Loucy (cell line): Measurements from ENCODE around the gene NHEJ1.

Source experiments
- H2AFZ ChIP-seq: fragments of 200-600 bp; sonication (generic); 2 replicates; pipeline ENCODE4 v1.6.0; 2016; ENCODE audit warnings: antibody characterized with exemption, mild to moderate bottlenecking, low read length, moderate library complexity
- H3F3A ChIP-seq: fragments of 200-600 bp; 2 replicates; pipeline ENCODE4 v1.6.0; 2016; ENCODE audit warnings: antibody characterized with exemption, low read depth, mild to moderate bottlenecking
- H3K27me3 ChIP-seq: fragments of 200-600 bp; sonication (generic); 2 replicates; pipeline ENCODE4 v1.6.1; 2014; ENCODE audit warnings: low read length, mild to moderate bottlenecking; ENCODE audit not compliant: insufficient read depth, poor library complexity, severe bottlenecking
- H3K36me3 ChIP-seq: fragments of 200-600 bp; sonication (generic); 2 replicates; pipeline ENCODE4 v1.6.1; 2016; ENCODE audit warnings: low read length; ENCODE audit not compliant: insufficient read depth
- H3K4me1 ChIP-seq: fragments of 200-600 bp; sonication (generic); 2 replicates; pipeline ENCODE4 v1.5.1; 2014; ENCODE audit warnings: low read length, mild to moderate bottlenecking; ENCODE audit not compliant: insufficient read depth, poor library complexity, severe bottlenecking
- H3K4me2 ChIP-seq: fragments of 200-600 bp; sonication (generic); 2 replicates; pipeline ENCODE4 v1.6.0; 2014; ENCODE audit warnings: antibody characterized with exemption, low read length, low read depth, mild to moderate bottlenecking; ENCODE audit not compliant: poor library complexity, severe bottlenecking
- H3K4me3 ChIP-seq: fragments of 200-600 bp; sonication (generic); 2 replicates; pipeline ENCODE4 v1.5.1; 2014; ENCODE audit warnings: low read length, mild to moderate bottlenecking, mixed read lengths; ENCODE audit not compliant: poor library complexity, severe bottlenecking
- H3K79me2 ChIP-seq: fragments of 200-600 bp; sonication (generic); 2 replicates; pipeline ENCODE4 v1.6.1; 2014; ENCODE audit warnings: low read length; ENCODE audit not compliant: insufficient read depth
- H3K9ac ChIP-seq: fragments of 200-600 bp; sonication (generic); 2 replicates; pipeline ENCODE4 v1.6.0; 2014; ENCODE audit warnings: mild to moderate bottlenecking, low read depth, low read length, moderate library complexity; ENCODE audit not compliant: poor library complexity, severe bottlenecking
- H3K9me2 ChIP-seq: fragments of 200-600 bp; sonication (generic); replicated peaks from 2 replicates; pipeline ENCODE4 v1.6.1; 2016; ENCODE audit warnings: low read depth, low read length, mixed read lengths
- H3K9me3 ChIP-seq: fragments of 200-600 bp; sonication (generic); 2 replicates; pipeline ENCODE4 v1.6.1; 2014; ENCODE audit warnings: mild to moderate bottlenecking, antibody characterized with exemption, low read length, low read depth; ENCODE audit not compliant: insufficient read depth
- H4K20me1 ChIP-seq: fragments of 200-600 bp; sonication (generic); 2 replicates; pipeline ENCODE4 v1.6.0; 2014; ENCODE audit warnings: antibody characterized with exemption, low read length, mild to moderate bottlenecking; ENCODE audit not compliant: insufficient read depth, poor library complexity, severe bottlenecking
- EZH2phosphoT487 ChIP-seq: fragments of 200-600 bp; IDR thresholded peaks from 2 replicates; pipeline ENCODE4 v1.6.1; 2018; ENCODE audit warnings: antibody characterized with exemption, mild to moderate bottlenecking, moderate library complexity, borderline replicate concordance
- TF ChIP-seq, protein P1 (sequence below): fragments of 200-600 bp; sonication (generic); conservative IDR thresholded peaks from 2 replicates; pipeline ENCODE4 v1.5.1; 2014; ENCODE audit warnings: mild to moderate bottlenecking, antibody characterized with exemption, low read length

The NHEJ1 gene

GRCh38 chr2:219173176-219173575 lies 12.6 kb upstream of the NHEJ1 start:
- H3K4me2 ChIP-seq = no peak overlapping the region

GRCh38 chr2:219172231-219173154 lies 11.9 kb upstream of the NHEJ1 start:
- Histone ChIP-seq H3K36me3 (peaks cover 3% of the 10 kb centered on the region; the same call in 1 of the 2 replicates), H4K20me1 (peaks cover 13% of the 10 kb centered on the region), H3K27me3 (no peaks in the 10 kb centered on the region), H3K79me2 (peaks cover 25% of the 10 kb centered on the region), H3K4me2 (no peak overlapping the region), H3F3A (peaks cover 5% of the 10 kb centered on the region; the same call in 1 of the 2 replicates), H3K9ac (no peak overlapping the region), H3K9me2 (no peaks in the 10 kb centered on the region), H3K4me3 (no peak overlapping the region), H3K4me1 (peaks cover 14% of the 10 kb centered on the region), H2AFZ (no peak overlapping the region), H3K9me3 (no peaks in the 10 kb centered on the region)
- TF ChIP-seq, protein P1, sequence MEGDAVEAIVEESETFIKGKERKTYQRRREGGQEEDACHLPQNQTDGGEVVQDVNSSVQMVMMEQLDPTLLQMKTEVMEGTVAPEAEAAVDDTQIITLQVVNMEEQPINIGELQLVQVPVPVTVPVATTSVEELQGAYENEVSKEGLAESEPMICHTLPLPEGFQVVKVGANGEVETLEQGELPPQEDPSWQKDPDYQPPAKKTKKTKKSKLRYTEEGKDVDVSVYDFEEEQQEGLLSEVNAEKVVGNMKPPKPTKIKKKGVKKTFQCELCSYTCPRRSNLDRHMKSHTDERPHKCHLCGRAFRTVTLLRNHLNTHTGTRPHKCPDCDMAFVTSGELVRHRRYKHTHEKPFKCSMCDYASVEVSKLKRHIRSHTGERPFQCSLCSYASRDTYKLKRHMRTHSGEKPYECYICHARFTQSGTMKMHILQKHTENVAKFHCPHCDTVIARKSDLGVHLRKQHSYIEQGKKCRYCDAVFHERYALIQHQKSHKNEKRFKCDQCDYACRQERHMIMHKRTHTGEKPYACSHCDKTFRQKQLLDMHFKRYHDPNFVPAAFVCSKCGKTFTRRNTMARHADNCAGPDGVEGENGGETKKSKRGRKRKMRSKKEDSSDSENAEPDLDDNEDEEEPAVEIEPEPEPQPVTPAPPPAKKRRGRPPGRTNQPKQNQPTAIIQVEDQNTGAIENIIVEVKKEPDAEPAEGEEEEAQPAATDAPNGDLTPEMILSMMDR = no peak
- no peak for TF ChIP-seq EZH2phosphoT487

More at GRCh38 chr2:219173176-219173575, 12.6 kb upstream of the NHEJ1 start:
- Histone ChIP-seq H3K4me3 (no peak overlapping the region), H3K9ac (no peak overlapping the region), H3K9me3 (no peaks in the 10 kb centered on the region), H3K27me3 (no peaks in the 10 kb centered on the region), H3K4me1 (peaks cover 14% of the 10 kb centered on the region), H3F3A (peaks cover 9% of the 10 kb centered on the region; the same call in 1 of the 2 replicates), H4K20me1 (peaks cover 13% of the 10 kb centered on the region), H2AFZ (no peak overlapping the region), H3K79me2 (peaks cover 25% of the 10 kb centered on the region), H3K9me2 (no peaks in the 10 kb centered on the region), H3K36me3 (peaks cover 3% of the 10 kb centered on the region; the same call in 1 of the 2 replicates)
- no peak for TF ChIP-seq EZH2phosphoT487
- TF ChIP-seq, protein P1 = no peak

DNA sequence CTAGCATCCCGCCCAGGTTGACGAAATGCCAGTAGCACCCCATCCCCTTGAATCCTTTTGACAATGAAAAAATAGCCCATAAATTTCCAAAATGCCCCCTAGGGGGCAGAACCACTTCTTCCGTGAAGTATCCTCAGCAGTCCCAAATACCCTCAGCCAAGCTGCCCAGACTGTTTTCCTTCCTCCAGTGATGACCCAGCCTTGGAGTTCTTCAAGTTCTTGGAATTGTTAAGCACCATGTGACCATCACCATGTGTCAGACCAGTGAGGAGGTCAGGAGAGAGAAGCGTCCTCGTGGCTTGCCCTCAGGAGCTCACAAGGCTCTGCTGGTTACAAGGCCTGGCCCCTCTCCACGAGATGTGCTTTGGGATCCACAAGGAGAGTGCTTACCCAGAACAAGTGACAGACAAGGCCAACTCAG lies 10.6 kb upstream of the NHEJ1 start:
- H3K9ac ChIP-seq = no peak overlapping the region
- H3K27me3 ChIP-seq = no peaks in the 10 kb centered on the region
- H2AFZ ChIP-seq = no peak overlapping the region

More for the DNA sequence above, 10.6 kb upstream of the NHEJ1 start:
- peaks cover 13% of the 10 kb centered on the region for H4K20me1 ChIP-seq
- H3F3A ChIP-seq = no peaks in the 10 kb centered on the region
- H3K36me3 ChIP-seq = peaks cover 3% of the 10 kb centered on the region; the same call in 1 of the 2 replicates
- peaks cover 24% of the 10 kb centered on the region for H3K79me2 ChIP-seq
- no peak overlapping the region for H3K4me2 ChIP-seq
- no peaks in the 10 kb centered on the region for H3K9me3 ChIP-seq
- H3K9me2 ChIP-seq = no peaks in the 10 kb centered on the region
- TF ChIP-seq, protein P1 = peak; percentile 79
- TF ChIP-seq EZH2phosphoT487 = no peak
- no peak overlapping the region for H3K4me3 ChIP-seq
- peaks cover 14% of the 10 kb centered on the region for H3K4me1 ChIP-seq
